ENCODE results near the gene WLS.

WLS gene

DNA sequence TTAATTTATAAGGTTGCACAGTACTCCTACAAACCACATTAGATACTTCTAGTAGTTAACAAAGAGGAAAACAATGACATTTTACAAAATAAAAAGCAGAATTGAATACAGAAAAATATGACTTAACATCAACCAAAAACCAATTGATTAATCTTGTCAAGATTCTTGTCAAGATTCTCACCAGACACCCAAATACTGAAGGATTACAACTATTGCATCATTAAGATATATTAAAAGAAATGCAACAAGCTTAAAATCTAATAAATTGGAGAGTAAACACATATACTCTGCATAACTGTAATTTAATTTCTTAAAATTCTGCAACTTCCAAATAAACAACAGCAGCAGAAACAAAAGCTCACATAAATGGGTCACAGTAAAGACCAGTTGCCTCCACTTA, 4.7 kb downstream of the WLS start:
- no peak for DNase-seq (ENCODE audit: low spot score)

DNA sequence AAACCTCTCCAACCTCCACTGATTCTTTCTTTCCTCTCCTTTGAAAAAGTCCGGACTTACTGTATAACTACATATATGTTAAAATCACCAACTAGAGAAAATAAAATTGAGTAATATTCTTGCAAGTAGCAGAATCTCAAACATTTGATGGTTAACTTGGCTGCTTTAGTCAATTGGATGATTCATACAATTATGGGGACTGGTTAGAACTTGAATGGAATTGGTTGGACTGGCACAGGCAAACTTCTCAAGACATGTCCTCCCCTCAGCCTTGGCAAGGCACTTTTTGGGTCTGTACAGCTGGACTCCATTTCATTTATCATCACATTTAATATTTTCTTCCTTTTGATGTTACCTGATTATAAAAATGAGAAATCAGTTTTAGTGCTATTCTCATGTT, 6.5 kb downstream of the WLS start:
- no peak for DNase-seq (ENCODE audit: low spot score)

DNA sequence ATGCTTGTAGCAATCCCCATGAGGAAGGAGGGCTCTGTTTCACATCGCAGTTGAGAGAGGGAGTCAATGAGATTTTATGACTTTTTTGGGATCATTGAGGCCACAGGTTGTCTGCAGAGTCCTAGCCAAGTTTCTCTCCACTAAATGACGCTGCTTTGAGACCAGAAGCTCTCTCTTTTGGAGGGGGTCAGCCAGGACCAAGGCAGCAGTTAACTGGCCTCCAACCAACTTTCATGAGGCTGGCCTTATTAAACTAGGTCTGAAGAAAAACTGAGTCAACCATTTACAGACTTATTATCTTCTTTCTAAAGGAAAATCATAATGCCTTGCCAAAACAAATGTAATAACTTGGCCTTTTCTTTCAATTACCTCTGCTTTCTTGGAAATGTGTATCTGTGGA, 8.6 kb downstream of the WLS start:
- DNase-seq (ENCODE audit: low spot score) = no peak

DNA sequence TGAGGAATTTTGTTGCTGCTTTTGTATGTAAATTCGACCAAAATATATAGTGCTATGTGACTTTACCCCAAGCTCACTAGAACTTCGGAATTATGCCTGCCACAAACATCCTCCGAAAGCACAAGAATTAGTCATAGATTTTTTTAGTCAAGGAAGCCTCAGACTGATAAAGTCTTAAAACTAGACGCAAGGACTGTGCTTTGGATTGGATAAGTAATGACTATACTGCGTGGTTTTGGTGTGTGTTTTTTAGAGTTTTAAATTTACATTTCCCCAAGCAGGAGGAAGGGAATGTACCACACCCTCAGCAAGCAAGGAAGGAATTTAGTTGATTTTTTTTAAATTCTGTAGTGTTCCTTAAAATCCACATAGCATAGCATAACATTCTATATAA, 10.3 kb downstream of the WLS start:
- no peak for DNase-seq (ENCODE audit: low spot score)

DNA sequence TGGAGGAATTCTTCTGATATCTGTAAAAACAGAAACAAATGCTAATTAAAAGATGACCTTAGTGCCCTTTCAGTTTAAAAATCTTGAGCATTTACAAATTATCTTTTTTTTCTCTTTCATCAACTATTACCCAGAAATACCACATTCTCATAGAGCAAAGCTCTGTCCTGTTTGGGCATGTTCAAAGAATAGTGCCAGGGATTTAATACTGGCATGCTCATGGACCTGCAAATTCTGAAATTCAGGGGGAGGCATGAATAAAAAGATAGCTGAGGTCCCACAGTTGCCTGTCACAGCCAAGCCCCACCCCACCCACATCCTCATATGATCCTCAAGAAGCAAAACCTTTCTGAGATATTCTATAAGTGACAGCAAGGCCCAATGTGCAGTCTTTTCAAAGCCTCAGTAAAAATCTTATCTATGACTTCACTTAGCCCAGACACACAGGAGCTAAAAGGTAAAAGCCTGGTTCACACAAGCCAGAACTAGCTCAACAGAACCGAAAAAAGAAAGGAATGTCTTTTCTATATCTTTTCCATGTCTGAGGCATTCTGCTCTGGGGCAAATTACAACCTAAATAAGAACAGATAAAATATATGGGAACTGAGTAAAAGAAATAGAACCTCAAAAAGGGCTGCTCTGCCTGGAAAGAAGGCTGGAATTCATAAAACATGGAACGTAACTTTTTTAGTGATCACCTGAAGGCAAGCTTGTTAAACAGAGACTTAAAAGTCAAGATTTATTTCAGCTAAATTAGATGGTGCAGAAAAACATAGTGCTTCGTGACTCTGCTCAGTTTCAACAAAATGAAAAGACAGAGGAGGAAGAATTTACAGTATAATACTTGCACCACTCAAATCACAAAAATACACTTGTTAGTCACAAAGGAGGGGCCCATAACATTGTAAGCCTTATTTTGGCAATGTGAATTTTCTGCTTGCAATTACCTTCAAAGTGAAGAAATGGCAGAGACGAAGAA, 11.0 kb downstream of the WLS start:
- DNase-seq (ENCODE audit: low spot score) = no peak

DNA sequence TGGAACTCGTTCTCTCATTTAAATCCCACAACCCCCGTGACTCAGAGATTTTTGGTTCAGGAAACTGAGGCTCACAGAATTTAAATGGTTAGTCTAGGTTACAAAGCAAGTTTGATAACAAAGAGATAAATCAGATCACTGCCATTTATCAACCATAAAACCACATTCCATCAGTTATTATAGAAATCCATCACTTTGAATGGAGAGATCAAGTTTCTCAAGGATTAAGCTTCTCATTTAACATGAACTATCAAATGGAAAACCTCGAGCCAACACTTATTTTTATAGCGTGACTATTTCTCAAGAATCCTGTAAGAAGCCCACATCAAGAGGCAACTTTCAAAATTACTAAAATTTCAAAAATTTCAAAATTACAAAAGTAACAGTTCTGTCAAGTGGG, 11.9 kb downstream of the WLS start:
- DNase-seq (ENCODE audit: low spot score) = no peak

DNA sequence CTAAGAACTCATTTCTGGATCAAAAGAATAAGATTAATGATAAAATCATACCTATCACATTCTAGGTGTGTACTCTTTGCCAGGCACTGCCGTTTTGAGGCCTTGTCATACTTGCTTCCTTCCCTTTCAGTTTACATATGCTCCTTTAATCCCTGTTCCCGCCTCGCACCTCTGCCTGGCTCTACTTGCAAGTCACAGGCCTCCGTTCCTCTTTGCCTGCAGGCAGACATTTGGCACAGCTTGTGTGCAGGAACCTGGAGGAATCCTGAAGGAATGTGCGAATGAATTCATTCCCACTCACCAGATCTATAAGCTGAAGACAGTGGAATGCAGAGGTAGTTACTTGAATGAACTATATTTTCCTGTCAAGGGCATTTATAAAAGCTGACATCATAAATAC, 13.8 kb downstream of the WLS start:
- no peak for DNase-seq (ENCODE audit: low spot score)

DNA sequence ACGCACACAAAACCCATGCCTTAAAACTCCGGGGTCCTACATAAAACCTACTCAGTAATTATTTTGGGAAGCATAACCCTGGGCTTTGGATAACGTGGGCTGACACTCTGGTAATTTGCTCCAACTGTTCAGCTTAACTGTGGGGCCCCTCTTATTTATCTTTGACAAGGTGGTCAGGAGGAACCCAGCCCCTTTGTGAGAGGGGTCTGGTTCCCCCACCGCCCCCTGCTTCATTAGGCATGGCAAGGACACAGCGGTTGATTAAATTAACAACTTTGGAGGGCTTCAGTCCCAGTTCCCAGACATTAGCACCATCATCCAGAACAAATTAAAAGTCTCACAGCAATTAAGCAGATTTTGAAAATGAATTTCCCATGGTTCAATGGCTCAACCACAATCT, 14.7 kb downstream of the WLS start:
- DNase-seq (ENCODE audit: low spot score) = no peak

DNA sequence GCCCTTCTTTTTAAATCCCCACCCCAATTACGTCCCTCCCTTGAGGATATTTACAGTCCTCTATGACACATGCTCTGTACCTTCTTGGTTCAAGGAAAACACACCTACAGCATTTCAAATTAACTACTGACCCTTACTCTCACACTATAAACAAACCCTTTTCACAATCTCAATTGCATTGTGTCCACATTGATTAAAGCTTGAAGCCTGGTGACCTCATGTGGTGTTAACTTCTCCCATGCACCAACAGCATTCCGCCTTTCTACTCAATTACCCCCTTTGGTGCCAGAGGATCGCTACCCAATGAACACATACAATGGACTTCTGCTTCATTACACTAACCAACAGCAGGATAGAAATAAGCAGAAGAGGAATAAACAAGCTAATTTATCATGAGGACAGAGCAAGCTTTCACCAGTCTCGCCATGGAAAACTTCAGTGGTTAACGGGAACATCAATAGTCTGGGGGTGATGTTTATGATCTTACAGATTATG, 15.2 kb downstream of the WLS start:
- DNase-seq (ENCODE audit: low spot score) = peak; percentile 43

DNA sequence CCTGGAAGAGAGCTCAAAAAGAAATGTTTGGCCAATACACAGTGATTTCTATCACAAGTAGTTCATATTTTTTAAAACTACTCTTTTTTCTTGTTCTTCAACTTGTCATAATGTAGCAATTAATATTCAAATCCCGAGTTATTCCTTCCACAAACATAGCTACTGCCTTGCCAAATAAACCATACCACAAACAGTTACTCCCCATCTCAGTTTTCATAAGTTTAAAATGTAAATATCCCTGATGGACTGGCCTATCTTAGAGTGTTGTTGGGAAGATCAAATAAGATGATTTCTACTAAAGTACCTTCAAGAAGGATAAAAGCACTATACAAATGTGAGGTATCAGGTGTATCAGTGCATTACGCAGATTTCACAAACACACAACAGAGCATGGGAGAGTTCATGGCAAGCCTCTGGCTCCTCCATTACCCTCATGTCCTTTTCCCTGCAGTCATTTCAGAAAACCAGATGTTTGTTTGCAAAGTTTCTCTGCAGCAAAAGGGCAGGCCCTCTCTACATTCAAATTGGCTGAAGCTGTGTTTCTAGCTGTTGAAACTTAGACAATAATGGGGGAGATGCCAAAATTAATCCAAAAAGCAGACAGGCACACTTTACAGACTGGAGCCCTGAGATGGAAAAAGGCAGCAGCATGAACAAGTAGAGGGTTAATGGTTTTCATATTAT, 16.1 kb downstream of the WLS start:
- DNase-seq (ENCODE audit: low spot score) = no peak

DNA sequence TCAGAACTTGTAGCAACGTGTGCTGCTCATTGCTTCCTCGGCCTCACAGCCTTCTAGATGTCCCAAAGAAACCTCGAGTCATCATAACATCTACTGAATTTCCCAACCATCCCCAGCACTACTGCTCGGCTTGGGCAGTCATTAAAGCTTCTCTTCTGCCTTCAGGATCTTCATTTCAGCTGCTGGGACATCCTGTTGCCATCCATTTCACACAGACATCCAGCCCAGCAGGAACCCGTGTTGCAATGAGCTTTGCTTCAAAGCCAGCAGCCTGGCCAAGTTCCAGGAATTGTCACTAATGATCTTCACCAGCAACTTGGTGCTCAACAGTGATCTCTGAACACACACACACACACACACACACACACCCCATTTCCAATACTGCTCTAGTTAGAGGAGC, 18.5 kb downstream of the WLS start:
- no peak for DNase-seq (ENCODE audit: low spot score)

DNA sequence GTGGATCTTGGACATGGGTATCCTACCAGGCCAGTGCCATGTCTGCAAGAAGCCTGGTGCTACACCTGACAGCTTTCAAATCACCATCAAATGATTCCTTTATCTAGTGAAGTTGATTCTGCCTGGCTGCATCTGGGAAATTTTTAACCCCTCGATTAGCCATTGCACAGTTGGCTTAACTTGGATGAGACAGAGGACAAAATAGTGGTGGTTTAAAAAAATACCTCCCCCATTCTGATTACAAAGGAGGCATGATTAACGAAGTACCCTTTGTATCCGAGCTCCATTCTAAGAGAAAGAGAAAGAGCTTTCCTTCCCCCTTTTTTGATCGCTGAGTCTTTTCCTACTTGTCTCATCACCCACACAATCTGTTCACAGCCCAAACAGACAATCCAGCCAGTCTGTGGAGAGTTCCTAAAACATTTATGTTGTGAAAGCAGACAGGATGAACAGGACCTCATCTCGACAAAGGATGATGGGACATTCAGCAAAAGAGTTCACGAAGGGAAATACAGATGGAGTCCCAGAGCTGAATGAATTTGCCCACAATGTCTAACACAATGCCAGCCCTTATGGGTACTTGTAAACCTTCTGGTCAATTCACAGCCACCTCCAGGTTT, 20.5 kb downstream of the WLS start:
- no peak for DNase-seq (ENCODE audit: low spot score)

DNA sequence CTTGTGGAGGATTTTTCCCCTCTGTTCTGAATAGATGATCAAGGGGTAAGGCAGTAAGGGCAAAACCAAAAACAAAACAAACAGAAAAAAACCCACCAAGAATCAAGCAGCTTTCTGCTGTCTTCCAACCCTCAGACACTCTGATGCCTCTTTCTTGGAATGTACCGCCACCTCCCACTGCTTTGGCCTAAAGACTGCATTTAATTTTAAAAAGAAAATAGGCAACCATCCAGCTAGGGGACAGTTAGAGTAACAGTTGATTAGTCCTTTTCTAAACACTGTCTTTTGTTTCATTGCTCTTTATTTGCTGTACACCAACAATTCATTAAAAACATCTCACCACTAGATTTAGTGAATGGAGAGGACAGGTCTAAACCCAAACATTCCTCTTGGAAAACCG, 21.5 kb downstream of the WLS start:
- DNase-seq (ENCODE audit: low spot score) = no peak

DNA sequence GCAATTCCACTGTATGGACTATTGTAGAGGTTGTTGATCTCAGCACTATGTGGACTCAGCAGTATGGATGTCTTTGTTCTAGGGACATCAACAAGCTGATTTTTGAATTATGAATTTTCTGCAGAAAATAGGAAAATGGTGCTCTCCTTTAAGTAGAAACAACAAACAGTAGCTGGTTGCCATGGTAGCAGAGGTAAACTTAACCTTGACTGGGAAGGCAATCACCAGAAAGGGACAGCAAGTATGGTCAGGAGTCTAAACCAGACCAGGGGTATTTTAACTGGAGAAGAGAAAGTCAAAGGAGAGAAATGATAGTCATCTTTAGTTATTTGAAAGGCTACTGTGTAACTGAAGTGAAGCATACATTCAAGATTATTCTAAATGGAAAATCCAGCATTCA, 22.3 kb downstream of the WLS start:
- no peak for DNase-seq (ENCODE audit: low spot score)

DNA sequence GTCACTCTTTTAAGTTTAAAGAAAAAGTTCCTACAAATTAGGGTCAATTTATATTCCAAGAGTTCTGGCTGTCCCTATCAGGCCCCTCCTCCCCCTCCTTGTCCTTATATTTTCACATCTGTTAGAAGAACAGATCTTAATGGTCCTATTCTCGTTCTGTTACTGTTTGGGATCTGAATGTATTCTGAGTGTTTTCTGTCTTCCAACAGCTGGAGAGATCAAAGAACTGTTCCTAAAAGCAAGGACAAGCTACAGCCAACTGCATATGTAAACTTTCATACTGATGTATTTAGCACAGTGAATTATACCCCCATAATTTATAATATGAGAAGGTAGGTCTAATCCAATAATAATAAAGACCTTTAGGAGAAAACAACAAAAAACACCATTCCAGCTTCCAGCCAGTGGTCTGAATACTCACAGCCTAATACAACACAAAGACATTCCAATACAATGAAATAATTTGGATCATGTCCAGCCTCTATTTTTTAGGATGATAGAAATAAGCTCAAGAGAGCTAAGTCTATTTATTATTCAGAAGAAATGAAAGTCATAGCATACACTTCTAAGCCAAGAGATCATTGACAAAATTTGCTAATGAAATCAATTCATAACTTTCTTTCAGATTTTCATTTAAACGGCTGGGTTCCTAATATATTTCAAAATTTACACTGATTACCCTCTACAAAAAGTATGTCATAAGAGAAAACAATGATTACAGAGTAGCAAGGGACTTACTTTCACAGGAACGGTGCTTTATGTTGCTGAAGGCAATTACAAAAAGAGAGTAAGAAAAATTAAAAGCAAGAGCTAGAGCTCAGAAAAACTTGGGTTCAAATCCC, 25.3 kb downstream of the WLS start:
- no peak for DNase-seq (ENCODE audit: low spot score)

DNA sequence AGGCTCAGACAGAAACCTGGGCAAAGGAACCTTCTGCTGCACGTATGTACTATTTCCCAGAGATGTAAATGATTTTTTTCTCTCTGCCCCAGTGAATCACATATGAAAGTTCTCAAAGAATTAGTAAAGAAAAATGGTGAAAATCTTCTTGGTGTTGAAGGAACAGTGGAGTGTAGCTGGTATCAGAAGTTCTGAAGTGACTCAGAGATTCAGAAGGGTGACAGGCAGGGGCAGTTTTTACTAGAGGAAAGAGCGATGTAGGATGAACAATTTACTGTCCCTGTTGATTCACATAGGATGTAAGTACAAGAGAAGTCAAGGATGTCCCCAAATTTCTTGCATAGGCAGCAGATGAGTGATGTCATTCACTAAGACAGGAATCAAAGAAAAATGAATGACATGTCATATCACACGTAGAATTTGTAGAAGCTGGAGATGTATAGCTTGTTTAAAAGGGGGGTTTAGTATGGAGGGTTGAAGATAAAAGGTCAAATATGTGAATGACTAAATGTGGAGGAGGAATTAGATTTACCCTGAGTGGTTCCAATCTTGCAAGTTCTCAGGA, 26.4 kb downstream of the WLS start:
- DNase-seq (ENCODE audit: low spot score) = no peak

DNA sequence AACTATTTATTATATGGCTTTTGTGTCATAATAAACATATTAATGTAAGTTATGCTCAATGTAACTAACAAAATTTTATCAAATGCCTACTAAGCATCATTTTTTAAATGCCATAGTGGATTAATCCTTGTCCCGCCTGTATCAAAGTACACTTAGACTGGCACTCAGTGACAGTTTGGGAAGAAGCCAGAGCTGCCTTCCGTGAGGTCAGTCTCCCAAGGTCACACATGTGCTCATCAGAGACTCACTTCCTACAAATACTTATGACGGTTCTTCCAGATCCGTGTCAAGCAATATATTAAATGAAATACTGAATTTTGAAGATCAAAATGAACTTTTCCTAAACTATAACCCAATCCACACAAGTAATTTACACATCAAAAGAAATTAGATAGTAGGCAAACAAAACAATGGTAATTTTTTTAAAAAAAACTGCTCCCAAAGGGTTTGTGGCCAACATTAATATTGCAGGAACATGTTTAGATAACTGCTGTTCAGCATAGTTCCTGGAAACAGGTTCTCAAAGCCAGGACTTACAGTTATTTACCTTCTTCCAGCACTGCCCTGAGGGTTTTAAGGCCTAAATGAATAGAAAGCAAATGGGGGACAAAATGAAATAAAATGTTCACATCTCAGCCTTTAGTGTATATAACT, 27.2 kb downstream of the WLS start:
- no peak for DNase-seq (ENCODE audit: low spot score)

DNA sequence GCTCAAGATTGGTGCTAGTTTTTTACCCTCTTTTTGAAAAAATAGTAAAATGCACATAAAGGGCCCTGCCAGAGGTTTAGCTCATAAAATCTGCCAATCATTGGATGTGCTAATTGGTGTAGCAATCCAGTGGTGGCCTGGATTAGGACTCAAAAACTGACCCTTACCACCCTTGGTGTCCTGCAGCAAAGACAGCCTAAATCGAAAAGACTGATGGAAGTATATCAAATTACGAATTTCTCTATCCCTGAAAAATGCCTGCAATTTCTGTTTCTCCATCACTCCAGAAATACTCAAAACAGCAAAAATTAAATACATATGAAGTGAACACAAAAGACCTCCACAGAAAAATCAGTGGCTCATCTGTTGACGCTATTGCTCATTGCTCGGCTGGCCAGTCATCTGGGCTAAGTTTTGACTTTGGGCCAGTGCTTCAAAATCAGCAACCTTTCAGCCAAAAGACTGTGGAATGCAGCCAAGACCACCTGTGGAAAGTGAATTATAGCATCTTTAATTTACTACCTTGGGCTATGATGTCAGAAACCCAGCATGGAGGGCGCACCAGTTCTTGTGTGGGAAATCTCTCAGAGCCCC, 30.0 kb downstream of the WLS start:
- DNase-seq (ENCODE audit: low spot score) = no peak

DNA sequence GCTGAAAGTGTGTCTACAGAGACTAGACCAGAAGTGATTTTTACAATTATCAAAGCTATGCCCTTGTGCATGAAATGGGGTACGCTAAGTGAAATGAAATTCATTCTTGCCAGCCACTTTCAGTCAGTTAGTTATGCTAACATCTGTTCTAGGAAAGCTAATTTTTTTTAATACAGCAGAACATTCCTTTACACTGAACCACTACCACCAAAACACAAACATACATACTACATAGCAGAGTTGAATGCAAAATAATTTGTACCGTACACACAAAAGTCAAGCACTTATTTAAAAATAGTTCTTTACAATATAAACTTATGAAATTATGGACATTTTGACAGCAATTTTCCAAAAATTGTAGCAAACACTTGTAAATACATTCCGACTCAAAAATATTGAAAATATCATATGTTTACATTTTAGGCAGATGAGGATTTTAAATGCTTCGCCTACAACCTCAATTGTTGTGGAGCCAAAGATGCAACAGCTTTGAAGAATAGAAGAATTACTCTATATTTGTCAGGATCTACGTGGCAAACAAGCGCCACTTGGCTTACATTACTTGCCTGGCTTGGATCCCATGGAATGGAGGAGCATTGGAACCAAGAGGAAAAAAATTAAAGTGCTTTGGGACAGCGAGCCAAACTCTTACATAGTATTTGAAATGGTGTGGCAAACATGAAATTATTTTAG, 30.6 kb downstream of the WLS start:
- no peak for DNase-seq (ENCODE audit: low spot score)

DNA sequence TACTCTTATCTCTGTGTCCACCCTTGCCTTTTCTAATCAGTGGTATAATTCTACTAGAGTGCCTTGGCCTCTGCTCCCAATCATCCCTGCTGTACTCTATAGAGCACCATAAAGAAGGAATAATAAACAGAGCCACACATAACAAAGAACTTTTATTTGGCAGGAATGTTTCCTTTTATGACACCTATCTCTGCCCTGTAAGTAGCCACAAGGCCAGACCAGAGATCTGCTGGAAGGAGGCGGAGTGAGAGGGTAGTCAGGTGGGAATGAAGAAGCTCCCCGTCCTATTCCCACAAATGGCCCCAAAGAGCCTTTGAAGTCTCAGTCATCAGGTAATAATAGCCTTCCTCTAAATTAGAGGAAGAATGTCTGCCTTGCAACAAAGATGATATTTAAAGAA, 32.7 kb downstream of the WLS start:
- no peak for DNase-seq (ENCODE audit: low spot score)
